GM23248 (cell line): ENCODE results near the gene SLC25A24. TPM values are rescaled to one million over a fixed set of nuclear protein-coding genes. Genes with fewer than 3 reads are reported as not detected.

Experiments
- DNase-seq: peaks from one replicate; pipeline ENCODE4 v3.0.0-alpha.2; 2015
- H2AFZ ChIP-seq: fragments of 200-600 bp; sonication (generic); 2 replicates; pipeline ENCODE4 v1.6.1; 2016; ENCODE audit warnings: antibody characterized with exemption
- H3F3A ChIP-seq: fragments of 200-600 bp; sonication (generic); 2 replicates; pipeline ENCODE4 v1.6.1; 2016; ENCODE audit warnings: mild to moderate bottlenecking, antibody characterized with exemption, mixed run types; ENCODE audit not compliant: insufficient read depth
- H3K27ac ChIP-seq: fragments of 200-600 bp; sonication (generic); 2 replicates; pipeline ENCODE4 v1.5.1; 2016; ENCODE audit warnings: mild to moderate bottlenecking
- H3K27me3 ChIP-seq: fragments of 200-600 bp; sonication (generic); replicated peaks from 2 replicates; pipeline ENCODE4 v1.6.1; 2016; ENCODE audit warnings: mild to moderate bottlenecking; ENCODE audit not compliant: insufficient read depth
- H3K36me3 ChIP-seq: fragments of 200-600 bp; sonication (generic); 2 replicates; pipeline ENCODE4 v1.6.1; 2016; ENCODE audit warnings: low read depth, mild to moderate bottlenecking
- H3K4me1 ChIP-seq: fragments of 200-600 bp; sonication (generic); 2 replicates; pipeline ENCODE4 v1.6.1; 2016; ENCODE audit warnings: mild to moderate bottlenecking; ENCODE audit not compliant: insufficient read depth
- H3K4me2 ChIP-seq: fragments of 200-600 bp; sonication (generic); one replicate; pipeline ENCODE4 v1.6.1; 2016; ENCODE audit warnings: mild to moderate bottlenecking; ENCODE audit not compliant: unreplicated experiment
- H3K4me3 ChIP-seq: fragments of 200-600 bp; sonication (generic); 2 replicates; pipeline ENCODE4 v1.5.1; 2016; ENCODE audit warnings: mild to moderate bottlenecking
- H3K79me2 ChIP-seq: fragments of 200-600 bp; sonication (generic); 2 replicates; pipeline ENCODE4 v1.6.1; 2016; ENCODE audit warnings: mild to moderate bottlenecking; ENCODE audit not compliant: insufficient read depth
- H3K9ac ChIP-seq: fragments of 200-600 bp; sonication (generic); 2 replicates; pipeline ENCODE4 v1.6.1; 2016; ENCODE audit warnings: mild to moderate bottlenecking
- H3K9me2 ChIP-seq: fragments of 200-600 bp; sonication (generic); 2 replicates; pipeline ENCODE4 v1.6.1; 2016; ENCODE audit warnings: mixed run types, mild to moderate bottlenecking, moderate library complexity; ENCODE audit not compliant: insufficient read depth
- H3K9me3 ChIP-seq: fragments of 200-600 bp; sonication (generic); one replicate; pipeline ENCODE4 v1.6.1; 2017; ENCODE audit warnings: low read depth
- H4K20me1 ChIP-seq: fragments of 200-600 bp; sonication (generic); 2 replicates; pipeline ENCODE4 v1.6.0; 2016; ENCODE audit not compliant: insufficient read depth
- EZH2 ChIP-seq: fragments of 200-600 bp; sonication (generic); IDR thresholded peaks from 2 replicates; pipeline ENCODE4 v1.6.1; 2018; ENCODE audit warnings: antibody characterized with exemption, mild to moderate bottlenecking; ENCODE audit not compliant: insufficient read depth, poor library complexity, severe bottlenecking
- EZH2phosphoT487 ChIP-seq: fragments of 200-600 bp; sonication (generic); IDR thresholded peaks from 2 replicates; pipeline ENCODE4 v1.6.1; 2018; ENCODE audit warnings: antibody characterized with exemption, moderate library complexity, mild to moderate bottlenecking, low read depth; ENCODE audit not compliant: insufficient read depth
- WGBS, 2 experiments: methylation state at CpG; one replicate each; pipeline ENCODE4 v1.1.6; 2015 to 2017; ENCODE audit warnings: low lambda C conversion rate in 2 of 2, low coverage in 1 of 2; ENCODE audit errors: missing lambda C conversion rate in 2 of 2; 5-methylcytosine and 5-hydroxymethylcytosine counted together
- in situ Hi-C: fragments of 300-500 bp; cut with MboI; formaldehyde crosslinking; loops from 2 replicates; pipeline ENCODE4 v1.15.0; 2020
- polyA plus RNA-seq: library from polyadenylated mRNA; unstranded; fragments of >200 nt; fragmentation: Nextera tagmentation; extraction: Ambion mirVana; gene quantifications from 2 replicates; pipeline ENCODE4 v1.2.1, GENCODE V29; 2016
- total RNA-seq: library from RNA; depleted of rRNA; stranded (reverse); fragments of >200 nt; shearing (Covaris generic); gene quantifications from 2 replicates; pipeline ENCODE4 v1.2.3, GENCODE V29; 2014

Gene SLC25A24
- total and polyA plus RNA-seq, 2 experiments from 2014 or later = 40.2 to 47.7 TPM

DNA sequence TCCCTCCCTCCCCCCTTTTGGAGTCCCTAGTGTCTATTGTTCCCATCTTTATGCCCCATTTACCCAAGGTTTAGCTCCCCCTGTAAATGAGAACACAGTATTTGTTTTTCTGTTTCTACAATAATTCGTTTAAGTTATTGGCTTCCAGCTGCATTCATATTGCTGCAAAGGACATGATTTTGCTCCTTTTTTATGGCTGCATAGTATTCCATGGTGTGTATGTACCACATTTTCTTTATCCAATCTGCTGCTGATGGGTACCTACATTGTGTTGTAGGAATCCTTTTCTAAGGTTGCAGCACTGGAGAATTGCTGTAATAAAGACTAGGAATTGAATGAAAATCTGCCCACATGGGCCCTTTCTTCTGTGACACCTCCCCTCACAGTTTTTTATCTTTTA, 6.8 kb downstream of the SLC25A24 start:
- H3K4me3 ChIP-seq = no peak overlapping the region
- peaks cover 98% of the 10 kb centered on the region for H3K79me2 ChIP-seq
- in situ Hi-C loops = no loop called here
- H3K9ac ChIP-seq = no peak overlapping the region
- 94 to 100% methylated on average over 1 of the region's 1 CpG for WGBS, 2 experiments
- no peaks in the 10 kb centered on the region for H3K9me3 ChIP-seq
- H3K27me3 ChIP-seq = no peaks in the 10 kb centered on the region
- 0 out of 2 replicates have a peak, but pooled peaks cover under 1% of the 10 kb centered on the region for H3F3A ChIP-seq
- peaks cover 5% of the 10 kb centered on the region for H3K4me1 ChIP-seq
- no peak overlapping the region for H3K27ac ChIP-seq
- H2AFZ ChIP-seq = no peak overlapping the region
- H3K9me2 ChIP-seq = no peaks in the 10 kb centered on the region
- TF ChIP-seq EZH2phosphoT487 (no peak), EZH2 (no peak)
- H4K20me1 ChIP-seq = no peaks in the 10 kb centered on the region
- no peak for DNase-seq
- no peak overlapping the region for H3K4me2 ChIP-seq
- H3K36me3 ChIP-seq = 0 out of 2 replicates have a peak, but pooled peaks cover 17% of the 10 kb centered on the region

DNA sequence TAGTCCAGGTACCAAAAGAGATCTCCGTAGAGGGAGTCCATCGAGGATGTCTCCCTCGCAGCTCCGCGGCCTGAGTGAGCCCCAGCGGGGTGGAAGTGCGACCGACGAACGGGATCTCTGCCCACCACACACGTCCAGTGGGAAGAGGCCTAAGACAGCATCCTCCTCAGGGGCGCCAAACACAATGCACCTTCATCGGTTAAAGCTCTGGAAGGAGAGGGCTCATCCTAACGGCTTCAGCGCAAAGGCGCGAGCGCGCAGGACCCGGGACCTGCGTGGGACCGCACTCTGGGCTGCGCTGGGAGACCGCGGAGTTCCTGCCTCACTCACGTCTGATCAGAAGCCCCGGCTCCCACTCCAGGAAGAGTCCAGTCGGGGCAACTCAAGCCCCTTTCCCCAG, 7.6 kb downstream of the SLC25A24 start:
- DNase-seq = no peak
- Histone ChIP-seq H2AFZ (no peak overlapping the region), H3K9ac (no peak overlapping the region), H3K9me3 (no peaks in the 10 kb centered on the region), H3F3A (no peaks in the 10 kb centered on the region), H3K4me3 (no peak overlapping the region), H3K36me3 (0 out of 2 replicates have a peak, but pooled peaks cover 17% of the 10 kb centered on the region), H4K20me1 (no peaks in the 10 kb centered on the region), H3K27me3 (no peaks in the 10 kb centered on the region), H3K79me2 (peaks cover 98% of the 10 kb centered on the region), H3K9me2 (no peaks in the 10 kb centered on the region), H3K27ac (no peak overlapping the region), H3K4me1 (no peaks in the 10 kb centered on the region; the same call in 1 of the 2 replicates), H3K4me2 (no peak overlapping the region)
- TF ChIP-seq EZH2 (no peak), EZH2phosphoT487 (no peak)
- in situ Hi-C loops = no loop called here
- WGBS, 2 experiments = 98 to 100% methylated on average over 3 to 18 of the region's 28 CpGs

DNA sequence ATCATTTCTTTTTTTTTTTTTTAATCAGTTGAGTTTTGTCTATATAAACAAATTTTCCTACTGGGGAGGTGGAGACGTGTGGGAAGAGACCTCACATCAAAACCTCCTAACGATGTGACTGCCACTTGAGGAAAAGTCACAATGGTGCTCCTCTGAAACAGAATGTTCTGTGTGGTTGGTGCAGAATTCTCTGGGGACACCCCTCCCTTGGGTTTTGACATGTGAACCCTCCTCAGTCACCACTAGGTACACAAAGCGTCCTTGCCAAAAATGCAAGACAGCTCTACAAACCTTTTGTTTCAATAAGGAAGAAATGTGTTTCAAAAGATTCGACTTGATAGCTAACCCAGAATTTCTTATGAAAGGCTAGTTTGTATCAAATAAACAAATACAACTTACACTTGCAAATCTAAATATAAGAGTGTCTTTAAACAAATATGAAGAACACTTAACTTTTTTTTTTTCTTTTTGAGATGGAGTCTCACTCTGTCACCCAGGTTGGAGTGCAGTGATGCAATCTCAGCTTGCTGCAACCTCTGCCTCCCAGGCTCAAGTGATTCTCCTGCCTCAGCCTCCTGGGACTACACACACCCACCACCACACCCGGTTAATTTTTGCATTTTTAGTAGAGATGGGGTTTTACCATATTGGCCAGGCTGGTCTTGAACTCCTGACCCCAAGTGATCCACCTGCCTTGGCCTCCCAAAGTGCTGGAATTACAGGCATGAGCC, 9.3 kb downstream of the SLC25A24 start:
- Histone ChIP-seq H3K9me3 (no peaks in the 10 kb centered on the region), H3F3A (no peaks in the 10 kb centered on the region), H3K36me3 (0 out of 2 replicates have a peak, but pooled peaks cover 12% of the 10 kb centered on the region), H3K4me3 (no peak overlapping the region), H2AFZ (no peak overlapping the region), H3K4me2 (no peak overlapping the region), H3K9ac (no peak overlapping the region), H3K27ac (no peak overlapping the region), H3K9me2 (no peaks in the 10 kb centered on the region), H4K20me1 (no peaks in the 10 kb centered on the region; the same call in 1 of the 2 replicates), H3K27me3 (no peaks in the 10 kb centered on the region), H3K4me1 (no peaks in the 10 kb centered on the region; the same call in 1 of the 2 replicates), H3K79me2 (peaks cover 98% of the 10 kb centered on the region)
- TF ChIP-seq EZH2phosphoT487 (no peak), EZH2 (no peak)
- DNase-seq = no peak
- in situ Hi-C loops = no loop called here
- WGBS, 2 experiments = 94 to 98% methylated on average over 5 of the region's 5 CpGs

DNA sequence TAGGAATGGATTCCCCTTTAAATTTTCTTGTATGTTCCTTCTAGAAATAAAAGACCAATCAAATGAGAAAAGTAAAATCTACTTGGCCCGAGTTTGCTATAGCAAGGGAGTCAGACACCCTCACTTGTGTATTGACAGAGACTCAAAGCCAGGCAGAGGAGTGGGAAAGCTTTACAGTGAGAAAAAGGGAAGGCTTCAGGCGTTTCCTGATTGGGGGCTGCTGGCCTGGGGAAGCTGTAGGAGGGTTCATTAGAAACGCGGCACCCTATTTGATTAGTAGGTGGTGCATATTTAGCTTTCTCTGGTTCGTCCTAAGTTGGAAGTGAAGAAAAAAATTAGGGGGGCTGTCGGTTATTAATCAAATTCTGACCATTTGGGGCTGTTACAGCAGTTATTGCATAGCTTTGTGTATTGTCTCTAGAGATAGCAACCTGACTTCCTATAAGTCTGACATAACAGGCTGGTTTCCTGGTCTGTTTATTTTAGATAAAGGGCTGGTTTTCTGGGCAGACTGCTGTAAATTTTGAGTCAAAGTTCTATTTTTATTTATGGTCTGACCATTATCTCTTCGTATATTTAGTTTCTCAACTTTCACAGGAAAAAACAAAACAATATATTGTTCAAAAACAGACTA, 10.0 kb downstream of the SLC25A24 start:
- Histone ChIP-seq H4K20me1 (no peaks in the 10 kb centered on the region; the same call in 1 of the 2 replicates), H3K27ac (no peak overlapping the region), H3K27me3 (no peaks in the 10 kb centered on the region), H3F3A (no peaks in the 10 kb centered on the region), H3K9me3 (no peaks in the 10 kb centered on the region), H2AFZ (no peak overlapping the region), H3K36me3 (peaks cover 13% of the 10 kb centered on the region), H3K4me1 (no peaks in the 10 kb centered on the region), H3K9ac (no peak overlapping the region), H3K79me2 (peaks cover 98% of the 10 kb centered on the region), H3K9me2 (no peaks in the 10 kb centered on the region), H3K4me3 (no peak overlapping the region), H3K4me2 (no peak overlapping the region)
- in situ Hi-C loops = no loop called here
- 97 to 99% methylated on average over 7 of the region's 7 CpGs for WGBS, 2 experiments
- TF ChIP-seq EZH2phosphoT487 (no peak), EZH2 (no peak)
- no peak for DNase-seq
